ENCODE results near the gene ZBTB16. TPM values are rescaled to one million over a fixed set of nuclear protein-coding genes. Genes with fewer than 3 reads are reported as not detected.
A peak's percentile ranks its signal among the peaks of the same experiment; 100 is the strongest.

The ZBTB16 gene
- total RNA-seq, 1 experiment from 2014 or later, result 70.4 TPM

DNA sequence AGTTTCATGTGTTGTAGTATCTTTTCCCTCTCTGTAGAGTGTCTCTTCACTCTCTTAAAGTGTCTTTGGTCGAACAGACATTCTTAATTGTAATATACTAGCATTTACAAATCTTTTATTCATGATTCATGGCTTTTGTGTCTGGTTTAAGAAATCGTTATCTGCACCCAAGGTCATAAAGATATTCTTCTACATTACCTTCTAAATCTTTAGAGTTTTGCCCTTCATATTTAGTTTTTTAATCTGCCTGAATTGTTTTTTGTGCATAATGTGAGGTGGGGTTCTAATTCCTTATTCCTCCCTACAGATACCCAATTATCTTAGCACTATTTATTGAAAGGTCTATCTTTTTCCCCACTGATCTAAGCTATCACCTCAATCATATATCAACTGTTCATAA is 227.6 kb downstream of the ZBTB16 start:
- CTCF ChIA-PET, result interaction anchor here (0.6 kb wide), 1 partner anchor 77 kb away, joined by 3 read pairs; no protein-coding TSS in a partner anchor
- no TSS peak for BruUV-seq (replicated peaks)
- H3K4me1 Mint-ChIP-seq (ENCODE audit: insufficient read depth, unreplicated experiment), result peaks cover 42% of the 10 kb centered on the region

DNA sequence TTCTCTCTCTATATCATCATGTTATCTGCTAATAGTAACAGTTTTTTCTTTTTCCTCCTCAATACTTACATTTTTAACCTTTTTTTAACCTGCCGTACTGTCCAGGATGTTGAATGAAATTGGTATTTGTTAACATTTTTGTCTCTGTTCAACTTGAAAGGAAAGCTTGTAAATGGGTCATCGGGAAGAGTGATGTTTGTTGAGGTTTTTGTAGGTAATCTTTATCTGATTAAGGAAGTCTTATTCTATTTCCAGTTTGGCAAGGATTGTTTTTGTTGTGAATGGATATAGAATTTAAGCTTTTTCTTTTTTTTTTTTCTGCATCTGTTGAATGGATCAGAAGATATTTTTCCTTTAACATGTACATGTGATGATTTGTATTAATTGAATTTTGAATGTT is 228.6 kb downstream of the ZBTB16 start:
- no peak for DNase-seq (ENCODE audit: unreplicated experiment)
- intact Hi-C loops (cut with micrococcal nuclease), result no loop called here
- ChIA-PET POLR2A (interaction anchor here (0.9 to 1.4 kb wide), 4 partner anchors 8 to 28 kb away, joined by 3 to 7 read pairs (median 4); partner anchors contain the start of gene NNMT), CTCF (interaction anchor here (0.6 to 1.2 kb wide), 3 partner anchors 124 to 1384 kb away, joined by 3 read pairs; no protein-coding TSS in a partner anchor)
- Mint-ChIP-seq H3K9me3 (ENCODE audit: unreplicated experiment) (peaks cover 12% of the 10 kb centered on the region), H3K36me3 (ENCODE audit: insufficient read depth, unreplicated experiment) (peaks cover 35% of the 10 kb centered on the region), H3K27me3 (ENCODE audit: insufficient read depth, unreplicated experiment) (no peaks in the 10 kb centered on the region), H3K4me1 (ENCODE audit: insufficient read depth, unreplicated experiment) (peaks cover 45% of the 10 kb centered on the region), H3K4me3 (ENCODE audit: unreplicated experiment) (no peak overlapping the region), H3K27ac (ENCODE audit: low read depth, unreplicated experiment) (no peak overlapping the region)
- TF ChIP-seq, protein P1, sequence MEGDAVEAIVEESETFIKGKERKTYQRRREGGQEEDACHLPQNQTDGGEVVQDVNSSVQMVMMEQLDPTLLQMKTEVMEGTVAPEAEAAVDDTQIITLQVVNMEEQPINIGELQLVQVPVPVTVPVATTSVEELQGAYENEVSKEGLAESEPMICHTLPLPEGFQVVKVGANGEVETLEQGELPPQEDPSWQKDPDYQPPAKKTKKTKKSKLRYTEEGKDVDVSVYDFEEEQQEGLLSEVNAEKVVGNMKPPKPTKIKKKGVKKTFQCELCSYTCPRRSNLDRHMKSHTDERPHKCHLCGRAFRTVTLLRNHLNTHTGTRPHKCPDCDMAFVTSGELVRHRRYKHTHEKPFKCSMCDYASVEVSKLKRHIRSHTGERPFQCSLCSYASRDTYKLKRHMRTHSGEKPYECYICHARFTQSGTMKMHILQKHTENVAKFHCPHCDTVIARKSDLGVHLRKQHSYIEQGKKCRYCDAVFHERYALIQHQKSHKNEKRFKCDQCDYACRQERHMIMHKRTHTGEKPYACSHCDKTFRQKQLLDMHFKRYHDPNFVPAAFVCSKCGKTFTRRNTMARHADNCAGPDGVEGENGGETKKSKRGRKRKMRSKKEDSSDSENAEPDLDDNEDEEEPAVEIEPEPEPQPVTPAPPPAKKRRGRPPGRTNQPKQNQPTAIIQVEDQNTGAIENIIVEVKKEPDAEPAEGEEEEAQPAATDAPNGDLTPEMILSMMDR (IDR thresholded peaks at IDR 0.05; ENCODE audit: unreplicated experiment), result no peak
- BruUV-seq (replicated peaks), result no TSS peak

More for the DNA sequence above, 227.6 kb downstream of the ZBTB16 start:
- Mint-ChIP-seq H3K36me3 (ENCODE audit: insufficient read depth, unreplicated experiment) (peaks cover 42% of the 10 kb centered on the region), H3K27ac (ENCODE audit: low read depth, unreplicated experiment) (peak overlapping the region; percentile 79), H3K9me3 (ENCODE audit: unreplicated experiment) (peaks cover 12% of the 10 kb centered on the region), H3K27me3 (ENCODE audit: insufficient read depth, unreplicated experiment) (no peaks in the 10 kb centered on the region), H3K4me3 (ENCODE audit: unreplicated experiment) (no peak overlapping the region)
- intact Hi-C loops (cut with micrococcal nuclease), result no loop called here
- TF ChIP-seq, protein P1 (IDR thresholded peaks at IDR 0.05; ENCODE audit: unreplicated experiment), result no peak
- no peak for DNase-seq (ENCODE audit: unreplicated experiment)
- POLR2A ChIA-PET, result interaction anchor here (1.3 to 1.4 kb wide), 2 partner anchors 9 to 27 kb away, joined by 4 to 7 read pairs; partner anchors contain the start of gene NNMT

DNA sequence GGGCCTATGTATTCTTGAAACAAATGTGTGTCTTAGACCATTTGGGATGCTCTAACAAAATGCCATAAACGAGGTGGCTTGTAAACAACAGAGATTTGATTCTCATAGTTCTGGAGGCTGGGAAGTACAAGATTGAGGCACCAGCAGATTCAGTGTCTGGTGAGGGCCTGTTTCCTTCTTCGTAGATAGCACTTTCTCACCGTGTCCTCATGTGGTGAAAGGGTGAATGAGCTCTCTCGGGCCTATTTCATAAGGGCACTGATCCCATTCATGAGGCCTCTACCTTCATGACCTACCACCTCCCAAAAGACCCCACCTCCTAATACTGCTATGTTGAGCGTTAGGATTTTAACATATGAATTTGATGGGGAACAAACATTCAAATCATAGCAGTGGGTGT is 230.3 kb downstream of the ZBTB16 start:
- intact Hi-C loops (cut with micrococcal nuclease), result loop anchor here (10.0 kb wide), 1 partner anchor 935 kb away; no protein-coding TSS in a partner anchor
- peaks cover 46% of the 10 kb centered on the region for H3K4me1 Mint-ChIP-seq (ENCODE audit: insufficient read depth, unreplicated experiment)
- no peaks in the 10 kb centered on the region for H3K27me3 Mint-ChIP-seq (ENCODE audit: insufficient read depth, unreplicated experiment)
- H3K9me3 Mint-ChIP-seq (ENCODE audit: unreplicated experiment), result peaks cover 12% of the 10 kb centered on the region
- H3K27ac Mint-ChIP-seq (ENCODE audit: low read depth, unreplicated experiment), result no peak overlapping the region
- no peak overlapping the region for H3K4me3 Mint-ChIP-seq (ENCODE audit: unreplicated experiment)
- ChIA-PET CTCF (no interaction called here), POLR2A (interaction anchor here (1.0 to 1.6 kb wide), 3 partner anchors 15 to 30 kb away, joined by 3 to 4 read pairs (median 4); no protein-coding TSS in a partner anchor)
- peaks cover 32% of the 10 kb centered on the region for H3K36me3 Mint-ChIP-seq (ENCODE audit: insufficient read depth, unreplicated experiment)
- no TSS peak for BruUV-seq (replicated peaks)
- DNase-seq (ENCODE audit: unreplicated experiment), result no peak
- TF ChIP-seq, protein P1 (IDR thresholded peaks at IDR 0.05; ENCODE audit: unreplicated experiment), result no peak

DNA sequence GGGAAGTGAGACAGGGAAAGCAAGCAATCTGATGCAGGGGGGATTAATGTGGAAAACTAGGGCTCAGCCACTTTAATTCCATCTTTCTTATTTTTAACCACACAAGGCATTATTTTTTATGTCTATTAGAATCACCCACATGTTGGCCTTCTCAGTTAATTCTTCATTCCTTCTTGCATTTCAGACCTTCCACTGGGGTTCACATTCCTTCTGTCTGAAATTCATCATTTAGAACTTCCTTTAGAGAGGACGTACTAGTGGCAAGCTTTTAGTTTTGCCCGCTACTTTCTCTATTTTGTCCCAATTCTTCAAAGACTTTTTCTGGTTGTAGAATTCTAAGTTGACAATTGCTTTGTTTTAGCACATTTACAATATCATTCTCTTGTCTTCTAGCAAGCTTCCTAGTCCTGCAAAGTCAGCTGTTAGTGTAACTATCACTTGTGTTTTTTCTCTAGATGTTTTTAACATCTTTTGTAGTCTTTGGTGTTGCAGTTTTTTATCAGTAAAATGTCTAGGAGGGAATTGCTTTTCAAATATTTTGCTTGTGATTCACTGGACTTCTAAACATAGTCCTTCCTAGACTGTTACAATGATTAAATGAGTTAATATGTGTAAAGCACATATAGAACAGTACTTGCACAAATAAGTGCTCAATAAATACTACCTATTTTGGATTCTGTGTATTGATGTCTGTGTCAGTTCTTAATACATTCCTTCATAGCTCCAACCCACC is 231.2 kb downstream of the ZBTB16 start:
- POLR2A ChIA-PET, result interaction anchor here (0.6 to 1.6 kb wide), 9 partner anchors 8 to 124 kb away, joined by 3 to 5 read pairs (median 3); no protein-coding TSS in a partner anchor
- H3K27ac Mint-ChIP-seq (ENCODE audit: low read depth, unreplicated experiment), result peak overlapping the region; percentile 98
- H3K27me3 Mint-ChIP-seq (ENCODE audit: insufficient read depth, unreplicated experiment), result no peaks in the 10 kb centered on the region

More for the DNA sequence above, 231.2 kb downstream of the ZBTB16 start:
- CTCF ChIA-PET, result interaction anchor here (0.5 to 1.4 kb wide), 5 partner anchors 9 to 393 kb away, joined by 3 to 7 read pairs (median 3); no protein-coding TSS in a partner anchor
- no TSS peak for BruUV-seq (replicated peaks)
- Mint-ChIP-seq H3K4me1 (ENCODE audit: insufficient read depth, unreplicated experiment) (peaks cover 40% of the 10 kb centered on the region), H3K36me3 (ENCODE audit: insufficient read depth, unreplicated experiment) (peaks cover 28% of the 10 kb centered on the region), H3K4me3 (ENCODE audit: unreplicated experiment) (no peak overlapping the region), H3K9me3 (ENCODE audit: unreplicated experiment) (peaks cover 12% of the 10 kb centered on the region)
- DNase-seq (ENCODE audit: unreplicated experiment), result no peak
- intact Hi-C loops (cut with micrococcal nuclease), result loop anchor here (10.0 kb wide), 1 partner anchor 934 kb away; no protein-coding TSS in a partner anchor
- TF ChIP-seq, protein P1 (IDR thresholded peaks at IDR 0.05; ENCODE audit: unreplicated experiment), result no peak
